ENCODE results near the gene HEMK1.

Gene HEMK1

DNA sequence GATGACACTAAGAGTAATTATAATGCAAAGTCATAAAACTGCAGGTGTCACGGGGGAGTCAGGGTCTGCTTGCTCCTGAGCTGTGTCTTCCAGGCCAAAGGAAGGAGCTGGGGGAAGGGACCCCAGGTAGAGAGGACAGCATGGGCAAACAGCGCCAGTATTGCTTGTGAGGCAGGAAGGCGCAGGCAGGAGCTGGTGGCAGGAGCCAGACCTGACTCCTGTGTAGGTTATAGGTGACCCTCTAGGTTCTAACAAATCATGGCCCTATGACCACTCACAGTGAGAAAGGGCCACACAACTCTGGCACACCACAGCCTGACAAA, 40.4 kb downstream of the HEMK1 start:
- no peak for DNase-seq (ENCODE audit: low read depth)
- TF ChIP-seq, protein P1, sequence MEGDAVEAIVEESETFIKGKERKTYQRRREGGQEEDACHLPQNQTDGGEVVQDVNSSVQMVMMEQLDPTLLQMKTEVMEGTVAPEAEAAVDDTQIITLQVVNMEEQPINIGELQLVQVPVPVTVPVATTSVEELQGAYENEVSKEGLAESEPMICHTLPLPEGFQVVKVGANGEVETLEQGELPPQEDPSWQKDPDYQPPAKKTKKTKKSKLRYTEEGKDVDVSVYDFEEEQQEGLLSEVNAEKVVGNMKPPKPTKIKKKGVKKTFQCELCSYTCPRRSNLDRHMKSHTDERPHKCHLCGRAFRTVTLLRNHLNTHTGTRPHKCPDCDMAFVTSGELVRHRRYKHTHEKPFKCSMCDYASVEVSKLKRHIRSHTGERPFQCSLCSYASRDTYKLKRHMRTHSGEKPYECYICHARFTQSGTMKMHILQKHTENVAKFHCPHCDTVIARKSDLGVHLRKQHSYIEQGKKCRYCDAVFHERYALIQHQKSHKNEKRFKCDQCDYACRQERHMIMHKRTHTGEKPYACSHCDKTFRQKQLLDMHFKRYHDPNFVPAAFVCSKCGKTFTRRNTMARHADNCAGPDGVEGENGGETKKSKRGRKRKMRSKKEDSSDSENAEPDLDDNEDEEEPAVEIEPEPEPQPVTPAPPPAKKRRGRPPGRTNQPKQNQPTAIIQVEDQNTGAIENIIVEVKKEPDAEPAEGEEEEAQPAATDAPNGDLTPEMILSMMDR (IDR thresholded peaks at IDR 0.05; ENCODE audit: insufficient read depth, low read depth, low read length, missing control alignments): no peak
- H3K4me3 ChIP-seq (ENCODE audit: low read length): no peak overlapping the region

DNA sequence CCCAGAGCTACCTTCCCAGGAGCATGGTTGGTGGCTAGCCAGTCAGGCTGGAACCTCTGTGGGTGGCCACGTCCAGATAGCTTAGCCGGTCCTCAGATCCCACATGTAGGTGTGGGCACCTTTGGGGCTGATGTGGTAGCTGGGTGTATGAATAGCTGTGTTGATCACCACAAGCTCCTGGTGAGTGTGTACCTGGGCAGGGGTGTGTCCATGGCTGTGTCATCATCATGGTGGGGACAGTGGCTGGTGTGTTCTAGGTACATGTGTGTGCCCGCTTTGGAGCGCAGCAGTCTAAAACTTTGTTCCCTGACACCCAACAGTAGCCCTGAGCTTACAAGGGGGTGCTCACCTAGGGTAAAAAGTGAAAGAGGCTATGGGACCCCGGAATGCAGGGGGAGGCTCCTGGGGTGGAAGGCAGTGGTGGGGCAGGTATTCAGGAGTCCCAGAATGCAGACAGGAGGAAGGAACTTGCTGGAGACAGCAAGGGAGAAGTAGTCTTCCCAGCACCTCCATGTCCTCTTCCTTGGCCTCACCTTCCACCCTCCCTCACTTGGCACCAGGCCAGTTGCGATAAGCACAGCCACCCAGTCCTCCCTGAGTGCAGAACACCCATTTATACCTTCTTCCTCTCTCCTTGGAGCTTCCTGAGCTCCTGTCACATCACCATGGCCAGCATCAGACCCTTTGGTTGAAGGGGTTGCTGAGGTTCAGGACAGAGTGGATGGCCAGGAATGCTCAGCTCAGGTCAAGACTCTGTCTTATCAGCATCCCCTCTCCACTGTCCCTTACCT, 41.1 kb downstream of the HEMK1 start:
- TF ChIP-seq, protein P1 (IDR thresholded peaks at IDR 0.05; ENCODE audit: insufficient read depth, low read depth, low read length, missing control alignments): no peak
- DNase-seq (ENCODE audit: low read depth): no peak
- H3K4me3 ChIP-seq (ENCODE audit: low read length): peak overlapping the region; percentile 67

DNA sequence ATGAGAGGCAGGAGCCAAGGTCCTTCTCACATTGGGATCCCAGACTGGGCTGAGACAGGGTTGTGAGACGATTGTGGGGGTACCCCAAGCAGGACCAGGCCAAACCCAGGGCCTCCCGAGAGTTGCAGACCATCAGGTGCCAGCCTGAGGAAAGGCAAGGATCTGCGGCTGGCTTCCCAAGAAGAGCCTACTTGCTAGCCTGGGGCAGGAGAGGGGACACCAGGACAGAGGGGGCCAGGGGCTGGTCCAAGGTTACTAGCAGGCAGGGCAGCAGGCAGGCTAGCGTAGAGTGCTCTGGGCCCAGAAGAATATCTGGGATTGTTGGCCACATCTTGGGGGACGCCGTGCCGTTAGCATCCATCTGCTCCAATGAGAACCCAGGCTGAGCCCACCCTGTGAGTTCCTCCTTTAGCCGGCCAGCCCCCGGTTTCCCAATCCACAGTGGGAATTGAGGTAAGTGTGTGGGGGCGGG, 41.7 kb downstream of the HEMK1 start:
- TF ChIP-seq, protein P1 (IDR thresholded peaks at IDR 0.05; ENCODE audit: insufficient read depth, low read depth, low read length, missing control alignments): no peak
- DNase-seq (ENCODE audit: low read depth): no peak
- peak overlapping the region; percentile 67 for H3K4me3 ChIP-seq (ENCODE audit: low read length)

DNA sequence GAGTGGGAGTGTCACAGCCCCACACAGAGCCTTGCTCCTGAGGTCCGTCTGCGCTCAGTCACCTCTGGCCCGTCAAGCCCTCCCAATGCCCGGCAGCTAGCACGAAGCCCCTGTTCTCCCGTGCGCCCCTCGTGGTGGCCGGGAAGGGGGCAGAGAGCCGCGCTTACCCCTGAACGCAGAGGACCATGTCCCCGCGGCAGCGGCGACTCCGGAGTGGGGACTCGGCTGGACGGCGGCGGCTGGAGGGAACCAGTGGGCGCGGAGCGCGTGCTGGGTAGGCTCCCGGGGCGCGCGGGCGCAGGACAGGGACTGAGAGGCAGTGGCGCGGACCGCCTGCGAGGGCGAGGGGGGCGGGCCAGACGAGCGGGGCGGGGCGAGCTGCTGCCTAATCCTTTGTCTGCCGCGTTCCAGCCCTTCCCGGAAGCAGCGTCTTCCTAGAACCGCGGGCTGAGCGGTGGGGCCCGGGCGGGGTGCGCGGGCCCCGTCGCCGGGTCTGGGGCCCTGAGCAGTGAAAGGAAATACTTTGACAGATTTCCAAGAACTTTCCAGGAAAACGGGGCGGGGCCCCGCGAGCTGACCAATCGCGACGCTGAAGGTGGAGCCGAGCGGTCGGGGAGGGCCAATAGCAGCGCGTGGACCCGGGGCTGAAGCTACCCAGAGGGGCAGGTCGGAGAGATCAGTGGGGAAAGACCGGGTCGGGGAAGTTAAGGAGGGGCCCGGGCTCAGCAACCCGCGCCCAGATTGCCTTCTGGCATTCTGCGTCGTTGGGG, 42.3 kb downstream of the HEMK1 start, which contains the start of gene CISH:
CISH (minus strand) TSS at position 311 of the 770 bp plus-strand sequence; CDS start at position 187, 124 bp downstream.
- TF ChIP-seq, protein P1 (IDR thresholded peaks at IDR 0.05; ENCODE audit: insufficient read depth, low read depth, low read length, missing control alignments): no peak
- DNase-seq (ENCODE audit: low read depth): peak; percentile 95
- H3K4me3 ChIP-seq (ENCODE audit: low read length): peak within 1 kb of the TSS; percentile 67

DNA sequence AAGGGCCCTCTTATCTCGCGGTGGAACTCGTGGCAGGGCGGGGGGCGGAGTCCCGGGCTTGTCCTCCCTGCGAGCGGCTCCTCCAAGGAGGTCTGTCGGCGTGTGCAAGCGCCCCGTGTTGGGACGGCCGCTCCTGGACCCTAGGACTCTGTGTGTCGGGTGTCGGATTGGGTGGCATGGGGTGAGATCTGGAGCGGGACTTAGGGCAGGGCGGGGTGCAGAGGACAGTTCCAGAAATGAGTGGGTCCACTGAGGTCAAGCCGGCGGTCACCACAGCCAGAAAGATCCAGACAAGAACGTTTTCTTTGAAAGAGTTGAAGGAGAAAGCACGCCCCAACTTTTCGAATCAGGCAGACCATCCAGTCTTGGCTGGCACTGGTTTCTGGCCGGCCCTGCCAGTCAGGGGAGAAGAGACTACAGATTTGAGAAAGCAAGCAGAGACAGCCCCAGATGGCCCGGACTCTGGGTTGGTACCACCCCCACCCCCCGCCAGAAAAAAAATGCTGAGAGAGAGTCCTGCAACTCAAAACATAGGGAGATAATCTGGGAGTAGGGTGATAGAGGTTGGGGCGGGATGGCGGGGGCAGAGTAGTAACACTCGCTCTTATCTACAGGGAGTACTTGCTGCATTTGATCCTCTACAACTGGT, 43.0 kb downstream of the HEMK1 start:
- H3K4me3 ChIP-seq (ENCODE audit: low read length): peak overlapping the region; percentile 67
- DNase-seq (ENCODE audit: low read depth): no peak
- TF ChIP-seq, protein P1 (IDR thresholded peaks at IDR 0.05; ENCODE audit: insufficient read depth, low read depth, low read length, missing control alignments): no peak

DNA sequence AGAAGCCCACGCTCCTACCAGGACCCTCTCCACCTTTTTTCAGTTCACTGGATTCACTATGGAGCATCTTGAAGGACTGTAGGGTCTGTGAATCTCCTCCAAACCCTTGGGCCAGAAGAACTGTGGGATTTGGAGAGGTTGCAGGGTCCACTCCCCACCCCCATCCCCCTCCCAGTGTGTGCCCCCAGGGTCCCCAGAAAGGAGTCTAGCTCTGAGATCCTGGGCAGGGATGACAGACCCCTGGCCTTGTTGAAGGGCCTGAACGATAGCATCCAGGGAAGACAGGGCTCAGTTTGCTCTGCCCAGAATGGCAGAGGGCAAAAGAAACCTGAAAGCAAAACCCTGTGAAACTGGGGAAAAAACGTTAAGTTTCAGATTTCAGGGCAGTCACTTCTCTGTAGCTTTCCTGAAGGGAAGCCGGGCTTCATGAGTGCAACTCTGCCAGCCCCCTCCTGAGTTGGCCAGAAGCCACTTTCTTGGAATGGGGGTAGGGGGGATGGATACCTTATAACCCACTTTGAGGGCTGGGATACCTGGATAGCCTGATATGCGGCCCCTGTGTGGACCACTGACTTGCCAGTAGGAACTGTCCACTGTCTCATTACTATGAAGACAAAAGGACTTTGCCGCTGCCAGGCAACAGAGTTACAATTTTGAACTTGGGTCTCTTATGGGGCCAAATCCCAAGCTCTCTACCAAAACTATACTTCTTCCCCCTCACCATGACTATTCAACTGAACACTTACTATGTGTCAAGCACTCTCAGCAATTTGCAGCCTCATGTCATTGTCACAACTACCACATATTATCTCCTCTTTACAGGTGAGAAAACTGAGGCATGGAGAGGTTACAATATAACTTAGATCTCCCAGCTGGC, 43.9 kb downstream of the HEMK1 start:
- DNase-seq (ENCODE audit: low read depth): no peak
- TF ChIP-seq, protein P1 (IDR thresholded peaks at IDR 0.05; ENCODE audit: insufficient read depth, low read depth, low read length, missing control alignments): no peak
- no peak overlapping the region for H3K4me3 ChIP-seq (ENCODE audit: low read length)

Data from epithelial cell of esophagus (primary cell).